A673 (cell line): ENCODE measurements around the gene CIP2A. TPM values are rescaled to one million over a fixed set of nuclear protein-coding genes. Genes with fewer than 3 reads are reported as not detected.

Source experiments
- BruUV-seq: library from RNA; stranded (reverse); fragments of 400-500 nt; replicated peaks from 2 replicates; lab custom pipeline; 2021; lab: Mats Ljungman, UMichigan
- CTCF ChIA-PET: fragments of 300-600 bp; sonication (Branson Sonifier 250); formaldehyde crosslinking; loops from one replicate; lab custom pipeline; 2022; ENCODE audit warnings: antibody characterized with exemption; lab: Charles Lee
- POLR2A ChIA-PET: fragments of 300-600 bp; sonication (Branson Sonifier 250); formaldehyde crosslinking; loops from one replicate; lab custom pipeline; 2022; ENCODE audit warnings: antibody characterized with exemption; ENCODE audit not compliant: low non-redundant PET; lab: Charles Lee
- DNase-seq: peaks from one replicate; pipeline ENCODE4 v3.0.0-alpha.2; 2015; ENCODE audit warnings: low spot score
- H3K27ac ChIP-seq: fragments of 200-600 bp; sonication (generic); 2 replicates; pipeline ENCODE4 v1.5.1; 2016; ENCODE audit warnings: mixed run types, low read depth, mild to moderate bottlenecking, mixed read lengths, antibody characterized with exemption, low read length; ENCODE audit not compliant: poor library complexity, severe bottlenecking
- H3K27me3 ChIP-seq: fragments of 200-600 bp; sonication (generic); replicated peaks from 2 replicates; pipeline ENCODE4 v1.6.1; 2017; ENCODE audit warnings: mixed run types, low read depth, mild to moderate bottlenecking, mixed read lengths, antibody characterized with exemption, low read length; ENCODE audit not compliant: insufficient read depth, poor library complexity
- H3K36me3 ChIP-seq: fragments of 200-600 bp; sonication (generic); 2 replicates; pipeline ENCODE4 v1.6.1; 2016; ENCODE audit warnings: mixed run types, mild to moderate bottlenecking, mixed read lengths, antibody characterized with exemption, low read length; ENCODE audit not compliant: insufficient read depth, poor library complexity, severe bottlenecking
- H3K4me1 ChIP-seq: fragments of 200-600 bp; sonication (generic); 2 replicates; pipeline ENCODE4 v1.6.1; 2017; ENCODE audit warnings: mixed run types, mild to moderate bottlenecking, mixed read lengths, antibody characterized with exemption, low read length; ENCODE audit not compliant: insufficient read depth, poor library complexity, severe bottlenecking
- H3K4me3 ChIP-seq: fragments of 200-600 bp; sonication (generic); 2 replicates; pipeline ENCODE4 v1.5.1; 2016; ENCODE audit warnings: low read depth, mixed run types, mild to moderate bottlenecking, mixed read lengths, low read length; ENCODE audit not compliant: poor library complexity, severe bottlenecking
- H3K9me3 ChIP-seq: fragments of 200-600 bp; sonication (generic); 2 replicates; pipeline ENCODE4 v1.6.1; 2016; ENCODE audit warnings: mixed run types, low read depth, mild to moderate bottlenecking, mixed read lengths, antibody characterized with exemption, low read length; ENCODE audit not compliant: poor library complexity, severe bottlenecking
- CTCF ChIP-seq: fragments of 300-800, 200-600 bp; sonication (generic); conservative IDR thresholded peaks from 2 replicates; pipeline ENCODE4 v1.5.1; 2017; ENCODE audit warnings: low read depth, mild to moderate bottlenecking, antibody characterized with exemption, low read length, moderate library complexity, mixed read lengths
- EZH2 ChIP-seq: fragments of 200-600 bp; sonication (generic); IDR thresholded peaks from 2 replicates; pipeline ENCODE4 v1.6.1; 2017; ENCODE audit warnings: borderline replicate concordance, low read depth, mild to moderate bottlenecking, mixed read lengths, antibody characterized with exemption, low read length; ENCODE audit not compliant: poor library complexity, severe bottlenecking
- intact Hi-C: fragments of 100-400 bp; cut with micrococcal nuclease; formaldehyde crosslinking; loops from one replicate; pipeline ENCODE4 v1.10.0; 2022; ENCODE audit not compliant: unreplicated experiment
- total RNA-seq: library from RNA; stranded (reverse); gene quantifications from 2 replicates; pipeline ENCODE4 v1.2.3, GENCODE V29; 2021

The CIP2A gene
- total RNA-seq, 1 experiment from 2014 or later: 68.4 TPM

GRCh38 chr3:108503722-108504121, 85.5 kb downstream of the CIP2A start:
- Histone ChIP-seq H3K36me3 (no peaks in the 10 kb centered on the region), H3K27me3 (no peaks in the 10 kb centered on the region), H3K4me3 (no peak overlapping the region), H3K4me1 (no peaks in the 10 kb centered on the region), H3K9me3 (no peaks in the 10 kb centered on the region), H3K27ac (no peak overlapping the region)
- intact Hi-C loops: no loop called here
- no peak for DNase-seq
- TF ChIP-seq EZH2: no peak
- no peak for TF ChIP-seq CTCF
- POLR2A ChIA-PET: no interaction called here
- BruUV-seq: no TSS peak
- CTCF ChIA-PET: no interaction called here

- H3K9me3 ChIP-seq: no peaks in the 10 kb centered on the region
- H3K4me3 ChIP-seq: no peak overlapping the region
- DNase-seq: no peak
- no peaks in the 10 kb centered on the region for H3K36me3 ChIP-seq
- POLR2A ChIA-PET: no interaction called here
- no TSS peak for BruUV-seq
- CTCF ChIA-PET: no interaction called here
- intact Hi-C loops: no loop called here
- H3K4me1 ChIP-seq: no peaks in the 10 kb centered on the region
- TF ChIP-seq EZH2 (no peak), CTCF (no peak)
- H3K27me3 ChIP-seq: no peaks in the 10 kb centered on the region
- H3K27ac ChIP-seq: no peak overlapping the region
Observed at GRCh38 chr3:108501535-108501934, 87.7 kb downstream of the CIP2A start.

GRCh38 chr3:108500728-108501127, 88.5 kb downstream of the CIP2A start:
- Histone ChIP-seq H3K36me3 (no peaks in the 10 kb centered on the region), H3K4me3 (no peak overlapping the region), H3K9me3 (no peaks in the 10 kb centered on the region), H3K4me1 (peaks cover 5% of the 10 kb centered on the region), H3K27me3 (no peaks in the 10 kb centered on the region), H3K27ac (no peak overlapping the region)
- BruUV-seq: no TSS peak
- DNase-seq: no peak
- intact Hi-C loops: no loop called here
- ChIA-PET CTCF (no interaction called here), POLR2A (no interaction called here)
- no peak for TF ChIP-seq CTCF

Other genes with a start within 250 kb of the CIP2A start
- gene MYH15, start 78.8 kb downstream of the CIP2A start, total RNA-seq: 1.1 and 1.2 TPM in 2 replicates
- 14.8 and 14.9 TPM in 2 replicates for gene DZIP3, start 284 bp upstream of the CIP2A start, total RNA-seq
- gene RETNLB, start 168.0 kb upstream of the CIP2A start, total RNA-seq: not detected in 2 replicates
- not detected in 2 replicates for gene TRAT1, start 233.3 kb upstream of the CIP2A start, total RNA-seq